Caco-2 (cell line): ENCODE measurements around the gene IPO9. TPM values are rescaled to one million over a fixed set of nuclear protein-coding genes. Genes with fewer than 3 reads are reported as not detected.
"Not testable (repeated sequence)": the region's sequence is repeated elsewhere in the genome, so short reads cannot be mapped to it uniquely, and the experiment has no call there.

ENCODE experiments used
- BruUV-seq: library from RNA; stranded (reverse); fragments of 400-500 nt; replicated peaks from 2 replicates; lab custom pipeline; 2021; lab: Mats Ljungman, UMichigan
- CTCF ChIA-PET: fragments of 300-600 bp; sonication (Branson Sonifier 250); formaldehyde crosslinking; loops from one replicate; lab custom pipeline; 2022; ENCODE audit warnings: antibody characterized with exemption; lab: Charles Lee
- POLR2A ChIA-PET: fragments of 300-600 bp; sonication (Branson Sonifier 250); formaldehyde crosslinking; loops from one replicate; lab custom pipeline; 2022; ENCODE audit warnings: antibody characterized with exemption; lab: Charles Lee
- DNase-seq, 2 experiments: peaks; one replicate each; pipeline versions ENCODE4 v3.0.0 to v3.0.0-alpha.2; 2020 to 2022
- H3K27me3 ChIP-seq: replicated peaks from 2 replicates; pipeline ENCODE4 v1.6.0; 2011; ENCODE audit warnings: low read length; ENCODE audit not compliant: control insufficient read depth, insufficient read depth
- H3K36me3 ChIP-seq: 2 replicates; pipeline ENCODE4 v1.5.1; 2011; ENCODE audit warnings: low read length; ENCODE audit not compliant: control insufficient read depth, insufficient read depth
- H3K4me1 ChIP-seq: fragments of 250-450 bp; sonication (Bioruptor Pico); 2 replicates; pipeline ENCODE4 v1.5.1; 2020; ENCODE audit warnings: mild to moderate bottlenecking
- H3K4me3 ChIP-seq: 2 replicates; pipeline ENCODE4 v1.5.1; 2011; ENCODE audit warnings: low read depth, mild to moderate bottlenecking, control low read depth, low read length
- H3K9me3 ChIP-seq: fragments of 250-450 bp; sonication (Bioruptor Pico); 2 replicates; pipeline ENCODE4 v1.5.1; 2020; ENCODE audit warnings: mild to moderate bottlenecking, moderate library complexity
- H3K27ac Mint-ChIP-seq: one replicate; pipeline ENCODE4 v1.8.0; 2022; ENCODE audit warnings: mixed read lengths; ENCODE audit not compliant: unreplicated experiment
- H3K27me3 Mint-ChIP-seq: one replicate; pipeline ENCODE4 v1.8.0; 2022; ENCODE audit warnings: mixed read lengths; ENCODE audit not compliant: insufficient read depth, unreplicated experiment
- H3K36me3 Mint-ChIP-seq: one replicate; pipeline ENCODE4 v1.8.0; 2022; ENCODE audit warnings: mild to moderate bottlenecking, mixed read lengths; ENCODE audit not compliant: insufficient read depth, unreplicated experiment
- H3K4me1 Mint-ChIP-seq: one replicate; pipeline ENCODE4 v1.8.0; 2022; ENCODE audit warnings: low read depth, mixed read lengths; ENCODE audit not compliant: unreplicated experiment
- H3K4me3 Mint-ChIP-seq: one replicate; pipeline ENCODE4 v1.8.0; 2022; ENCODE audit warnings: mild to moderate bottlenecking, moderate library complexity, mixed read lengths; ENCODE audit not compliant: unreplicated experiment
- H3K9me3 Mint-ChIP-seq: one replicate; pipeline ENCODE4 v1.8.0; 2022; ENCODE audit warnings: mixed read lengths; ENCODE audit not compliant: unreplicated experiment
- intact Hi-C: fragments of 100-400 bp; cut with micrococcal nuclease; formaldehyde crosslinking; loops from one replicate; pipeline ENCODE4 v1.10.0; 2022; ENCODE audit not compliant: unreplicated experiment
- total RNA-seq: library from RNA; stranded (reverse); gene quantifications from 2 replicates; pipeline ENCODE4 v1.2.3, GENCODE V29; 2022
- TF ChIP-seq, protein P1 (sequence below), 2 experiments: fragments of 200-600 bp in 1 of 2; IDR thresholded peaks; 1 replicate in 1 of 2; 2 replicates in 1 of 2; pipeline versions ENCODE4 v1.5.1 to v1.8.0; 2011 to 2022; ENCODE audit warnings: antibody characterized with exemption in 1 of 2, control low read depth in 1 of 2, inconsistent platforms in 1 of 2, low read depth in 1 of 2, low read length in 1 of 2, mild to moderate bottlenecking in 1 of 2, moderate library complexity in 1 of 2; ENCODE audit not compliant: insufficient read depth in 1 of 2, severe bottlenecking in 1 of 2, unreplicated experiment in 1 of 2

The IPO9 gene
- total RNA-seq, 1 experiment from 2014 or later: 107 TPM

DNA sequence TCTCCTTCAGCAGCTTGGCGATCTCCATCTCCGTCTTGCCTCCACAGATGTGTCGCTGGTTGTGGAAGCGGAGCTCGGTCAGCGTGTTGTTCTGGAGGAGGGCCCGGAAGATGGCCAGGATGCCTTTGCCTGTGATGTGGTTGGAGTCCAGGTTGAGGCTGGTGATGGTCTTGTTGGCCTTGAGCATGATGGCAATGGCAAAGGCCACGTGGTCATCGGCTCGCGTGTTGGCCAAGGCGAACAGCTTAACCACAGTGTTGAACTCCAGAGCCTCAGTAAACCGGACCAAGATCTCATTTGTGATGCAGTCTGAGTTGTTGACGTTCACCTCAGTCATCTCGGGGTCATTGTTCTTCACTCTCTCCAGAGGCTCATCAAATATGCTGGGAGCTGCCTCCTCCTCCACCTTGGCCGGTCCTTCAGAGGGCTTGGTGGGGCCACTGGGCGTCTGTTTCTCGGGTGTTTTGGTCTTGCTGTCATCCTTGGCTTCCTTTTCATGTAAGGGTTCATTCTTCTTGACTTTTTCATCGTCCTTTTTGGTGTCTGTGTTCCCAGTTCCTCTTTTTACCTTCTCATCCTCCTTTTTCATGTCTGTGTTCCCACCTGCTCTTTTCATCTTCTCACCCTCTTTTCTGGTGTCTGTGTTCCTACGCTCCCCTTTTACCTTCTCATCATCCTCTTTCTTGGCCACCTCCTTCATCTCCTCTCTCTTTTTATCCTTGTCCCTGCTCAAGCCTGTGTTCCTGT is 70.9 kb downstream of the IPO9 start:
- H3K4me3 Mint-ChIP-seq: no peak overlapping the region
- no TSS peak for BruUV-seq
- H3K27me3 Mint-ChIP-seq: peaks cover 5% of the 10 kb centered on the region
- ChIA-PET CTCF (no interaction called here), POLR2A (no interaction called here)
- Histone ChIP-seq H3K4me3 (no peak overlapping the region), H3K9me3 (no peaks in the 10 kb centered on the region), H3K4me1 (no peaks in the 10 kb centered on the region), H3K36me3 (no peaks in the 10 kb centered on the region), H3K27me3 (no peaks in the 10 kb centered on the region; the same call in 1 of the 2 replicates)
- DNase-seq: no peak
- TF ChIP-seq, protein P1, sequence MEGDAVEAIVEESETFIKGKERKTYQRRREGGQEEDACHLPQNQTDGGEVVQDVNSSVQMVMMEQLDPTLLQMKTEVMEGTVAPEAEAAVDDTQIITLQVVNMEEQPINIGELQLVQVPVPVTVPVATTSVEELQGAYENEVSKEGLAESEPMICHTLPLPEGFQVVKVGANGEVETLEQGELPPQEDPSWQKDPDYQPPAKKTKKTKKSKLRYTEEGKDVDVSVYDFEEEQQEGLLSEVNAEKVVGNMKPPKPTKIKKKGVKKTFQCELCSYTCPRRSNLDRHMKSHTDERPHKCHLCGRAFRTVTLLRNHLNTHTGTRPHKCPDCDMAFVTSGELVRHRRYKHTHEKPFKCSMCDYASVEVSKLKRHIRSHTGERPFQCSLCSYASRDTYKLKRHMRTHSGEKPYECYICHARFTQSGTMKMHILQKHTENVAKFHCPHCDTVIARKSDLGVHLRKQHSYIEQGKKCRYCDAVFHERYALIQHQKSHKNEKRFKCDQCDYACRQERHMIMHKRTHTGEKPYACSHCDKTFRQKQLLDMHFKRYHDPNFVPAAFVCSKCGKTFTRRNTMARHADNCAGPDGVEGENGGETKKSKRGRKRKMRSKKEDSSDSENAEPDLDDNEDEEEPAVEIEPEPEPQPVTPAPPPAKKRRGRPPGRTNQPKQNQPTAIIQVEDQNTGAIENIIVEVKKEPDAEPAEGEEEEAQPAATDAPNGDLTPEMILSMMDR (IDR thresholded peaks at IDR 0.05; ENCODE audit: insufficient read depth in 1 of 2, low read depth in 1 of 2, low read length in 1 of 2, severe bottlenecking in 1 of 2, unreplicated experiment in 1 of 2): no peak
- H3K36me3 Mint-ChIP-seq: no peaks in the 10 kb centered on the region
- intact Hi-C loops: no loop called here
- H3K9me3 Mint-ChIP-seq: peaks cover 11% of the 10 kb centered on the region
- no peak overlapping the region for H3K27ac Mint-ChIP-seq
- no peaks in the 10 kb centered on the region for H3K4me1 Mint-ChIP-seq

DNA sequence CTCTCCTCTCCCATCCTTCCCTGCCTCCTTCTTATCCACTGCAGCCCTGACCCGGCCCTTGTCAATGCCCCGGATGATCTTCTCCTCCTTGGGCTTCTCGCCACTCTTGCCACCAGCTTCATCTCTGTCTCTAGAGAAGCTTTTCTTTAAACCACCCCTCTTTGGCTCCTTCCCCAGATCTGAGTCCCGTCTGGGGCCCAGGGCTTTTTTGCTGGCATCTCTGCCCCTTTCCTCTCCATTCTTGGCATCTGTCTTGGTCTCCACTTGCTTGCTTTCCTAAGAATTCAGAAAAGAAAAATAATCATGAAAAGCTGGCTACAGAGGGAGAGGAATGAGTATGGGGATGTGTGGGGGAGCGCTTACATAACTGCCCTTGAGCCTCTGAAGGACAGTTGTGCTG is 71.5 kb downstream of the IPO9 start:
- Histone ChIP-seq H3K36me3 (no peaks in the 10 kb centered on the region), H3K27me3 (no peaks in the 10 kb centered on the region; the same call in 1 of the 2 replicates), H3K9me3 (no peaks in the 10 kb centered on the region), H3K4me3 (no peak overlapping the region), H3K4me1 (no peaks in the 10 kb centered on the region)
- no peaks in the 10 kb centered on the region for H3K4me1 Mint-ChIP-seq
- DNase-seq: no peak
- peaks cover 11% of the 10 kb centered on the region for H3K9me3 Mint-ChIP-seq
- ChIA-PET CTCF (no interaction called here), POLR2A (no interaction called here)
- H3K36me3 Mint-ChIP-seq: no peaks in the 10 kb centered on the region
- no peak overlapping the region for H3K27ac Mint-ChIP-seq
- no TSS peak for BruUV-seq
- intact Hi-C loops: no loop called here
- no peak overlapping the region for H3K4me3 Mint-ChIP-seq
- TF ChIP-seq, protein P1 (IDR thresholded peaks at IDR 0.05; ENCODE audit: insufficient read depth in 1 of 2, low read depth in 1 of 2, low read length in 1 of 2, severe bottlenecking in 1 of 2, unreplicated experiment in 1 of 2): no peak
- H3K27me3 Mint-ChIP-seq: peaks cover 5% of the 10 kb centered on the region

DNA sequence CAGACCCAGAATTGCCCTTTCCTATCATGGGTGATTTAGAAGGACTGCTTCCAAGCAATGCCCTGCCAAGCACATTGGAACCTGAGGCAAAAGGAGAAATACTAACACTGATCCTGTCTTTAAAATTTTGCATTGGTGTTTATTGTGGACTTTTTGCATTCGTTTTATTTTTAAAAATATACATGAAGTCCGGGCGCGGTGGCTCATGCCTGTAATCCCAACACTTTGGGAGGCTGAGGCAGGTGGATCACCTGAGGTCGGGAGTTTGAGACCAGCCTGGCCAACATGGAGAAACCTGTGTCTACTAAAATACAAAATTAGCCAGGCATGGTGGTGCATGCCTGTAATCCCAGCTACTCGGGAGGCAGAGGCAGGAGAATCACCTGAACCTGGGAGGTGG is 72.1 kb downstream of the IPO9 start:
- H3K4me3 Mint-ChIP-seq, H3K36me3 Mint-ChIP-seq, BruUV-seq, H3K4me1 Mint-ChIP-seq, intact Hi-C loops, DNase-seq, POLR2A ChIA-PET, H3K9me3 ChIP-seq, H3K4me3 ChIP-seq, H3K27ac Mint-ChIP-seq, H3K36me3 ChIP-seq, H3K27me3 Mint-ChIP-seq, H3K27me3 ChIP-seq, CTCF ChIA-PET, H3K4me1 ChIP-seq: not testable (repeated sequence)
- peaks cover 11% of the 10 kb centered on the region for H3K9me3 Mint-ChIP-seq
